ENCODE data around the gene SLC35B2.

- TF ChIP-seq, protein P1, sequence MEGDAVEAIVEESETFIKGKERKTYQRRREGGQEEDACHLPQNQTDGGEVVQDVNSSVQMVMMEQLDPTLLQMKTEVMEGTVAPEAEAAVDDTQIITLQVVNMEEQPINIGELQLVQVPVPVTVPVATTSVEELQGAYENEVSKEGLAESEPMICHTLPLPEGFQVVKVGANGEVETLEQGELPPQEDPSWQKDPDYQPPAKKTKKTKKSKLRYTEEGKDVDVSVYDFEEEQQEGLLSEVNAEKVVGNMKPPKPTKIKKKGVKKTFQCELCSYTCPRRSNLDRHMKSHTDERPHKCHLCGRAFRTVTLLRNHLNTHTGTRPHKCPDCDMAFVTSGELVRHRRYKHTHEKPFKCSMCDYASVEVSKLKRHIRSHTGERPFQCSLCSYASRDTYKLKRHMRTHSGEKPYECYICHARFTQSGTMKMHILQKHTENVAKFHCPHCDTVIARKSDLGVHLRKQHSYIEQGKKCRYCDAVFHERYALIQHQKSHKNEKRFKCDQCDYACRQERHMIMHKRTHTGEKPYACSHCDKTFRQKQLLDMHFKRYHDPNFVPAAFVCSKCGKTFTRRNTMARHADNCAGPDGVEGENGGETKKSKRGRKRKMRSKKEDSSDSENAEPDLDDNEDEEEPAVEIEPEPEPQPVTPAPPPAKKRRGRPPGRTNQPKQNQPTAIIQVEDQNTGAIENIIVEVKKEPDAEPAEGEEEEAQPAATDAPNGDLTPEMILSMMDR (IDR thresholded peaks at IDR 0.05): no peak
- TF ChIP-seq POLR2A (IDR thresholded peaks at IDR 0.05): no peak
Observed at GRCh38 chr6:44207966-44208365, 49.4 kb downstream of the SLC35B2 start.
